DOHH2 (cell line): ENCODE results near the gene LRMDA.
"Not testable (repeated sequence)": the region's sequence is repeated elsewhere in the genome, so short reads cannot be mapped to it uniquely, and the experiment has no call there.

Experiments used
- H3F3A ChIP-seq: fragments of 200-600 bp; sonication (generic), shearing (Covaris generic); 2 replicates; pipeline ENCODE4 v1.6.0; 2016; ENCODE audit warnings: antibody characterized with exemption, mild to moderate bottlenecking; ENCODE audit not compliant: control insufficient read depth, insufficient read depth
- H3K27ac ChIP-seq: fragments of 200-600 bp; sonication (generic); 2 replicates; pipeline ENCODE4 v1.5.1; 2014; ENCODE audit warnings: low read depth, mild to moderate bottlenecking, low read length, moderate library complexity
- H3K27me3 ChIP-seq: fragments of 200-600 bp; sonication (generic); 2 replicates; pipeline ENCODE4 v1.6.1; 2014; ENCODE audit warnings: mild to moderate bottlenecking, low read length, mixed read lengths; ENCODE audit not compliant: control insufficient read depth
- H3K36me3 ChIP-seq: fragments of 200-600 bp; sonication (generic); 2 replicates; pipeline ENCODE4 v1.6.1; 2014; ENCODE audit warnings: mild to moderate bottlenecking, low read length, moderate library complexity, mixed read lengths; ENCODE audit not compliant: control insufficient read depth
- H3K4me1 ChIP-seq: fragments of 200-600 bp; sonication (generic); 2 replicates; pipeline ENCODE4 v1.6.1; 2014; ENCODE audit warnings: mild to moderate bottlenecking, low read length, mixed read lengths; ENCODE audit not compliant: control insufficient read depth
- H3K4me2 ChIP-seq: fragments of 200-600 bp; sonication (generic); 2 replicates; pipeline ENCODE4 v1.6.0; 2014; ENCODE audit warnings: mild to moderate bottlenecking, low read length, moderate library complexity
- H3K4me3 ChIP-seq: fragments of 200-600 bp; sonication (generic); 2 replicates; pipeline ENCODE4 v1.5.1; 2014; ENCODE audit warnings: mild to moderate bottlenecking, low read length, mixed read lengths
- H3K79me2 ChIP-seq: fragments of 200-600 bp; sonication (generic); 2 replicates; pipeline ENCODE4 v1.6.1; 2014; ENCODE audit warnings: mild to moderate bottlenecking, low read length, mixed read lengths; ENCODE audit not compliant: control insufficient read depth
- H3K9me2 ChIP-seq: fragments of 200-600 bp; sonication (generic); replicated peaks from 2 replicates; pipeline ENCODE4 v1.6.1; 2014; ENCODE audit warnings: mild to moderate bottlenecking, low read length, mixed read lengths; ENCODE audit not compliant: control insufficient read depth
- H3K9me3 ChIP-seq: fragments of 200-600 bp; sonication (generic); 2 replicates; pipeline ENCODE4 v1.6.1; 2014; ENCODE audit warnings: antibody characterized with exemption, low read length, mixed read lengths; ENCODE audit not compliant: control insufficient read depth, insufficient read depth
- H4K20me1 ChIP-seq: fragments of 200-600 bp; sonication (generic); 2 replicates; pipeline ENCODE4 v1.6.0; 2014; ENCODE audit warnings: low read depth, mild to moderate bottlenecking, antibody characterized with exemption, low read length, moderate library complexity; ENCODE audit not compliant: control insufficient read depth, insufficient read depth
- CTCF ChIP-seq: fragments of 200-600 bp; sonication (generic); IDR thresholded peaks from one replicate; pipeline ENCODE4 v1.5.1; 2014; ENCODE audit warnings: antibody characterized with exemption, mild to moderate bottlenecking, low read depth, low read length; ENCODE audit not compliant: poor library complexity, severe bottlenecking
- EZH2phosphoT487 ChIP-seq: fragments of 200-600 bp; sonication (generic); IDR thresholded peaks from 2 replicates; pipeline ENCODE4 v1.6.1; 2017; ENCODE audit warnings: borderline replicate concordance, mild to moderate bottlenecking, antibody characterized with exemption, low read length, moderate library complexity, mixed read lengths

The LRMDA gene

GRCh38 chr10:75617485-75618155 lies 186.2 kb downstream of the LRMDA start:
- no peak overlapping the region for H3K4me2 ChIP-seq
- H3K27ac ChIP-seq = no peak overlapping the region
- no peaks in the 10 kb centered on the region for H3K79me2 ChIP-seq
- H4K20me1 ChIP-seq = no peaks in the 10 kb centered on the region
- H3K9me2 ChIP-seq = no peaks in the 10 kb centered on the region
- no peaks in the 10 kb centered on the region for H3K36me3 ChIP-seq
- H3K27me3 ChIP-seq = peaks cover 8% of the 10 kb centered on the region
- no peak overlapping the region for H3K4me3 ChIP-seq
- no peaks in the 10 kb centered on the region for H3F3A ChIP-seq
- H3K9me3 ChIP-seq = no peaks in the 10 kb centered on the region
- TF ChIP-seq CTCF (no peak), EZH2phosphoT487 (no peak)
- H3K4me1 ChIP-seq = no peaks in the 10 kb centered on the region

- Histone ChIP-seq H3K4me1 (no peaks in the 10 kb centered on the region), H3K36me3 (no peaks in the 10 kb centered on the region), H3K9me2 (no peaks in the 10 kb centered on the region), H3K79me2 (no peaks in the 10 kb centered on the region), H3K9me3 (no peaks in the 10 kb centered on the region), H3K4me2 (no peak overlapping the region), H4K20me1 (no peaks in the 10 kb centered on the region), H3K27me3 (no peaks in the 10 kb centered on the region), H3K4me3 (no peak overlapping the region), H3K27ac (no peak overlapping the region), H3F3A (no peaks in the 10 kb centered on the region)
- TF ChIP-seq EZH2phosphoT487 (no peak), CTCF (no peak)
Measured at GRCh38 chr10:75619635-75620034, 188.2 kb downstream of the LRMDA start.

GRCh38 chr10:75620356-75620755 lies 188.9 kb downstream of the LRMDA start:
- Histone ChIP-seq H3K36me3 (no peaks in the 10 kb centered on the region), H3K79me2 (no peaks in the 10 kb centered on the region), H3K4me1 (no peaks in the 10 kb centered on the region), H3K27me3 (no peaks in the 10 kb centered on the region), H3K4me2 (no peak overlapping the region), H3K4me3 (no peak overlapping the region), H3K9me2 (no peaks in the 10 kb centered on the region), H3K9me3 (no peaks in the 10 kb centered on the region), H3K27ac (no peak overlapping the region), H4K20me1 (no peaks in the 10 kb centered on the region), H3F3A (no peaks in the 10 kb centered on the region)
- TF ChIP-seq EZH2phosphoT487 (no peak), CTCF (no peak)

GRCh38 chr10:75621003-75621402 lies 189.6 kb downstream of the LRMDA start:
- not testable (repeated sequence) for H3K9me3 ChIP-seq, H3K4me1 ChIP-seq

More at GRCh38 chr10:75621003-75621402, 189.6 kb downstream of the LRMDA start:
- H3K27ac ChIP-seq, H3K9me2 ChIP-seq, H3K36me3 ChIP-seq, H3K27me3 ChIP-seq, H3F3A ChIP-seq, H3K79me2 ChIP-seq, H3K4me2 ChIP-seq, H3K4me3 ChIP-seq, H4K20me1 ChIP-seq: not testable (repeated sequence)
